Esophagus (tissue), 2 donors: ENCODE results near the gene TSPAN7. TPM values are rescaled to one million over a fixed set of nuclear protein-coding genes. Genes with fewer than 3 reads are reported as not detected.

Experiments used
- H3K27ac ChIP-seq, 2 donors: one replicate each; pipeline ENCODE4 v1.5.1; 2013; ENCODE audit warnings: low read depth in 2 of 2, mild to moderate bottlenecking in 2 of 2, inconsistent platforms in 1 of 2, low read length in 1 of 2, moderate library complexity in 1 of 2
- H3K27me3 ChIP-seq, 2 donors: one replicate each; pipeline ENCODE4 v1.6.1; 2013; ENCODE audit warnings: low read length in 2 of 2, control low read depth in 1 of 2, mild to moderate bottlenecking in 1 of 2; ENCODE audit not compliant: insufficient read depth in 2 of 2, control insufficient read depth in 1 of 2
- H3K36me3 ChIP-seq, 2 donors: one replicate each; pipeline ENCODE4 v1.6.1; 2013; ENCODE audit warnings: low read length in 1 of 2; ENCODE audit not compliant: control insufficient read depth in 2 of 2, insufficient read depth in 2 of 2
- H3K4me1 ChIP-seq, 2 donors: one replicate each; pipeline ENCODE4 v1.6.1; 2013; ENCODE audit warnings: low read length in 1 of 2; ENCODE audit not compliant: control insufficient read depth in 2 of 2, insufficient read depth in 2 of 2
- H3K4me3 ChIP-seq, 2 donors: one replicate each; pipeline ENCODE4 v1.5.1; 2013; ENCODE audit warnings: low read length in 2 of 2, mild to moderate bottlenecking in 2 of 2, low read depth in 1 of 2, moderate library complexity in 1 of 2
- H3K9me3 ChIP-seq, 2 donors: one replicate each; pipeline ENCODE4 v1.6.1; 2013; ENCODE audit warnings: mild to moderate bottlenecking in 2 of 2, low read depth in 1 of 2, low read length in 1 of 2, moderate library complexity in 1 of 2; ENCODE audit not compliant: control insufficient read depth in 2 of 2, insufficient read depth in 1 of 2
- WGBS, 2 donors: extraction: QIAGEN DNeasy Blood & Tissue Kit; methylation state at CpG; one replicate each; pipeline ENCODE4 v1.1.7; 2013; 5-methylcytosine and 5-hydroxymethylcytosine counted together
- polyA plus RNA-seq, 2 donors: library from polyadenylated mRNA; stranded (reverse); fragments of 200-250 nt; gene quantifications; one replicate each; pipeline ENCODE4 v1.2.3, GENCODE V29; 2013
- donor health status: healthy with polysubstance abuse.
- donor health status: Bipolar disorder and iron deficiency.

TSPAN7 gene
- polyA plus RNA-seq, 2 donors, result 6.1 to 16.8 TPM

GRCh38 chrX:38612281-38612680, 50.9 kb downstream of the TSPAN7 start:
- H3K27me3 ChIP-seq, result no peaks in the 10 kb centered on the region
- no peaks in the 10 kb centered on the region for H3K4me1 ChIP-seq
- no peaks in the 10 kb centered on the region for H3K9me3 ChIP-seq
- H3K36me3 ChIP-seq, result no peaks in the 10 kb centered on the region
- H3K27ac ChIP-seq, result no peak overlapping the region
- 65 to 70% methylated on average over 4 of the region's 4 CpGs for WGBS, 2 donors
- no peak overlapping the region for H3K4me3 ChIP-seq

- no peaks in the 10 kb centered on the region for H3K9me3 ChIP-seq
- H3K36me3 ChIP-seq, result no peaks in the 10 kb centered on the region
- no peak overlapping the region for H3K4me3 ChIP-seq
- H3K27me3 ChIP-seq, result peaks cover 0 to 5% of the 10 kb centered on the region in 2 donors
- H3K27ac ChIP-seq, result no peak overlapping the region
- no peaks in the 10 kb centered on the region for H3K4me1 ChIP-seq
- 74 to 87% methylated on average over 2 of the region's 2 CpGs for WGBS, 2 donors
Observed at GRCh38 chrX:38614485-38614884, 53.1 kb downstream of the TSPAN7 start.

- Histone ChIP-seq H3K4me1 (no peaks in the 10 kb centered on the region), H3K27me3 (peaks cover 0 to 5% of the 10 kb centered on the region in 2 donors), H3K4me3 (no peak overlapping the region), H3K27ac (no peak overlapping the region), H3K36me3 (no peaks in the 10 kb centered on the region), H3K9me3 (no peaks in the 10 kb centered on the region)
- 44 to 63% methylated on average over 6 of the region's 6 CpGs for WGBS, 2 donors
Observed at GRCh38 chrX:38616904-38617303, 55.6 kb downstream of the TSPAN7 start.

- no peak overlapping the region for H3K27ac ChIP-seq
- 52 to 65% methylated on average over 5 of the region's 5 CpGs for WGBS, 2 donors
- no peaks in the 10 kb centered on the region for H3K4me1 ChIP-seq
- H3K4me3 ChIP-seq, result no peak overlapping the region
- no peaks in the 10 kb centered on the region for H3K36me3 ChIP-seq
- peaks cover 0 to 5% of the 10 kb centered on the region in 2 donors for H3K27me3 ChIP-seq
- no peaks in the 10 kb centered on the region for H3K9me3 ChIP-seq
Observed at GRCh38 chrX:38618180-38618579, 56.8 kb downstream of the TSPAN7 start.

- H3K36me3 ChIP-seq, result no peaks in the 10 kb centered on the region
- WGBS, 2 donors, result 53 to 72% methylated on average over 4 of the region's 4 CpGs
- peaks cover 0 to 5% of the 10 kb centered on the region in 2 donors for H3K27me3 ChIP-seq
Observed at GRCh38 chrX:38620623-38621022, 59.3 kb downstream of the TSPAN7 start.

GRCh38 chrX:38626296-38626695, 65.0 kb downstream of the TSPAN7 start:
- Histone ChIP-seq H3K4me3 (no peak overlapping the region), H3K36me3 (no peaks in the 10 kb centered on the region), H3K9me3 (no peaks in the 10 kb centered on the region), H3K4me1 (no peaks in the 10 kb centered on the region), H3K27me3 (peaks cover 0 to 7% of the 10 kb centered on the region in 2 donors), H3K27ac (no peak overlapping the region)
- 82 to 92% methylated on average over 4 of the region's 4 CpGs for WGBS, 2 donors

More at GRCh38 chrX:38620623-38621022, 59.3 kb downstream of the TSPAN7 start:
- no peak overlapping the region for H3K4me3 ChIP-seq
- no peaks in the 10 kb centered on the region for H3K4me1 ChIP-seq
- H3K27ac ChIP-seq, result no peak overlapping the region
- H3K9me3 ChIP-seq, result no peaks in the 10 kb centered on the region

GRCh38 chrX:38627683-38628082, 66.3 kb downstream of the TSPAN7 start:
- Histone ChIP-seq H3K36me3 (no peaks in the 10 kb centered on the region), H3K27me3 (peaks cover 0 to 7% of the 10 kb centered on the region in 2 donors), H3K4me1 (no peaks in the 10 kb centered on the region), H3K4me3 (no peak overlapping the region), H3K9me3 (no peaks in the 10 kb centered on the region), H3K27ac (no peak overlapping the region)

GRCh38 chrX:38628587-38628986, 67.2 kb downstream of the TSPAN7 start:
- Histone ChIP-seq H3K4me3 (no peak overlapping the region), H3K27ac (no peak overlapping the region), H3K4me1 (no peaks in the 10 kb centered on the region), H3K27me3 (peaks cover 0 to 7% of the 10 kb centered on the region in 2 donors), H3K9me3 (no peaks in the 10 kb centered on the region), H3K36me3 (no peaks in the 10 kb centered on the region)

- 65 to 73% methylated on average over 2 of the region's 2 CpGs for WGBS, 2 donors
- no peaks in the 10 kb centered on the region for H3K4me1 ChIP-seq
- H3K9me3 ChIP-seq, result no peaks in the 10 kb centered on the region
- no peak overlapping the region for H3K4me3 ChIP-seq
- no peaks in the 10 kb centered on the region for H3K36me3 ChIP-seq
- H3K27ac ChIP-seq, result no peak overlapping the region
- H3K27me3 ChIP-seq, result peaks cover 0 to 8% of the 10 kb centered on the region in 2 donors
Observed at GRCh38 chrX:38632516-38632915, 71.2 kb downstream of the TSPAN7 start.

- no peaks in the 10 kb centered on the region for H3K9me3 ChIP-seq
- no peaks in the 10 kb centered on the region for H3K4me1 ChIP-seq
- H3K4me3 ChIP-seq, result no peak overlapping the region
- WGBS, 2 donors, result 60 to 83% methylated on average over 2 of the region's 2 CpGs
- H3K27ac ChIP-seq, result no peak overlapping the region
- peaks cover 0 to 5% of the 10 kb centered on the region in 2 donors for H3K27me3 ChIP-seq
- H3K36me3 ChIP-seq, result no peaks in the 10 kb centered on the region
Observed at GRCh38 chrX:38634665-38635064, 73.3 kb downstream of the TSPAN7 start.
